Central memory CD8-positive, alpha-beta T cell (primary cell): ENCODE data around the gene PDE4D.

Experiments
- ATAC-seq: fragments of 150-1000 bp; cut with Tn5 transposase; replicated peaks from 2 replicates; pipeline ENCODE4 v1.10.0; 2022; ENCODE audit warnings: mild to moderate bottlenecking, moderate FRiP score, moderate number of reproducible peaks; ENCODE audit not compliant: poor library complexity, severe bottlenecking; ENCODE audit errors: extremely low read depth
- DNase-seq, 2 donors: peaks; one replicate each; pipeline ENCODE4 v3.0.0; 2021; ENCODE audit warnings: low spot score in 2 of 2
- H3K27ac Mint-ChIP-seq: one replicate; pipeline ENCODE4 v1.8.0; 2022; ENCODE audit warnings: low read depth, mild to moderate bottlenecking, moderate library complexity, mixed read lengths
- H3K27me3 Mint-ChIP-seq: one replicate; pipeline ENCODE4 v1.8.0; 2022; ENCODE audit warnings: mixed read lengths
- H3K36me3 Mint-ChIP-seq: one replicate; pipeline ENCODE4 v1.8.0; 2022; ENCODE audit warnings: mild to moderate bottlenecking, moderate library complexity, mixed read lengths; ENCODE audit not compliant: insufficient read depth
- H3K4me1 Mint-ChIP-seq: one replicate; pipeline ENCODE4 v1.8.0; 2022; ENCODE audit warnings: mixed read lengths
- H3K4me3 Mint-ChIP-seq: one replicate; pipeline ENCODE4 v1.8.0; 2022; ENCODE audit warnings: mild to moderate bottlenecking, moderate library complexity, mixed read lengths
- H3K9me3 Mint-ChIP-seq: one replicate; pipeline ENCODE4 v1.8.0; 2022; ENCODE audit warnings: mixed read lengths

Gene PDE4D

DNA sequence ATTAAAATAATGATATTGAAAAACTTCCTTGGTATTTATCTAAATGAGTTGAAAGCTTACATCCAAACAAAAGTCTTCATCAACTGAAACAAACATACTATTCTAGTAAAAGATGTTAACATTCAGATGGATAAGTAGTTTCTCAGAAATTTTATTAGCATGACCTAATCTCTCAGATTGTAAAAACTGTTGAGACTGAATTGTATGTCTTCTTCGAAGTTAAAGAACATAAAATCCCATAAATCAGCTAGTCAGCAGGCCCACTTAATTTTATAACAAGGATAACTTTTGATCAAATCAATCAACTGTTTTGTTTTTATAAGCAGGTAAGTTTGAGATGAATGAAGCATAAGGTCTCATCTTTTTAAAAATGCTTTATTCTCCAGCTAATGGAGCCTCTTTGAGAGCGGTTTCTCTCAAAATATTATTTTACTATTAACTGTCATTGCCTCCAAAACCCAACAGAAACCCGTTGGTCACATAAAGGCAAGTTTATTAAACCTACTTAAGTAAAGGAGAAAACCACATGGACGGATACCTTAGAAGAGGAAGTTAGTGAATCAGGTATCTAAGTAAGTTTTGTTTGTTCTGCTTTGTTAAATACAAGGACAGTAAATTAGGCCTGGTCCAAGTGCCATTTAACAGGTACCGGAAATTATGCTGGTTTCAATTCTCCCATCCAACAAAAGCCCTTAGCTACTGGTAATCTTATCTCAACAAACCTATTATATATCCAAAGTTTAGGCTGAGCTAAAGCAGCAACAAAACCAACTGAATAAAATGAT, 457.0 kb downstream of the PDE4D start:
- no peak for DNase-seq
- Mint-ChIP-seq H3K36me3 (no peaks in the 10 kb centered on the region), H3K4me3 (no peak overlapping the region), H3K9me3 (no peaks in the 10 kb centered on the region), H3K4me1 (no peaks in the 10 kb centered on the region), H3K27ac (no peak overlapping the region), H3K27me3 (no peaks in the 10 kb centered on the region)
- no peak for ATAC-seq

DNA sequence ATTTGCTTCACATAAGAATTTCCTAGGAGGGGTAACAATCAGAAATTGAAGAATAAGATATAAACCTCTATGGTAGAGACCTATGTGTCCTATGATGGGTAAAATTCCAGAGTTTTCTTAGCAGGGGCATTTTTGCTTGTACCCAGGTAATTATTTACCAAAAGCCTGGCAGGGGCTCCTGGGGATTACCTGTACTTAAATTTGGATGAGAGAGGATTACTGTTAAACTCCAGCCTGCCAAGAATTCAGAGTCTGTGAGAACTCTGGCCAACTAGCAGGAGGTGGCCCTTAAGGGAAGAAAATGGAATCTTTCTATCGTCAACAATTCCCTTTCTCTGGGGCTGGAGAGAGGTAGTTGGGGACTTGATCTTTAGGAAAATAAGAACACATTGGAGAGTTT, 460.4 kb downstream of the PDE4D start:
- H3K27me3 Mint-ChIP-seq = no peaks in the 10 kb centered on the region
- no peak overlapping the region for H3K4me3 Mint-ChIP-seq
- DNase-seq (no peak), ATAC-seq (no peak)
- no peaks in the 10 kb centered on the region for H3K9me3 Mint-ChIP-seq
- H3K27ac Mint-ChIP-seq = no peak overlapping the region
- no peaks in the 10 kb centered on the region for H3K36me3 Mint-ChIP-seq
- no peaks in the 10 kb centered on the region for H3K4me1 Mint-ChIP-seq

DNA sequence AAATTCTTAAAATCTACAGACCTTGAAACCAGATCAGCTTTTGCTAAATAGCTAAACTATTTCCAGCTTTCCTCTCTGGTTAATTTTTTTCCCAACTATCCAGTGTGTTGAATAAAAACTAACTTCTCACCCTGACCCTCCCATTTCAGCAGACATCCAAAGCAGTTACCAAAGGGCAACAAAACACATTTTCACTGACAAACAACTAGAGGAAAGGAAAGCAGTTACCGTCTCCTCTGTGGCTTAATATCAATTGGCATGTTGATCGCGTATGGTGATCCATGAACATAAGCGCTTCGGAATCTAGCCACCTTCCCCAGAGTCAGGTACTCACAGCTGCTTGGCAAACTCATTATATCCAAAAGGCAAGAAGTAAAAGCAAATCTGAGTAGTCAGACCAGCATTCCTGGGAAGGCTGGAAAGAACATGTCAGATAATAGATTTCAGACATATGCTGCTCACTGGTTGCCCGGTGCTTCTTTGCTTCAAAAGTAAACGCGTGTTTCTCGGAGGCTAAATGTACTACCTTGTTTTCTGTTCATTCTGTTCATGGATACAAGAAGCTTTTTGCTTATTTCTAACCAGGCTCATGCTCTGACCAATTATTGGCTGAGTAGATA, 463.4 kb downstream of the PDE4D start:
- Mint-ChIP-seq H3K4me3 (no peak overlapping the region), H3K4me1 (no peaks in the 10 kb centered on the region), H3K27me3 (no peaks in the 10 kb centered on the region), H3K9me3 (no peaks in the 10 kb centered on the region), H3K27ac (no peak overlapping the region), H3K36me3 (no peaks in the 10 kb centered on the region)
- no peak for DNase-seq
- ATAC-seq = no peak

DNA sequence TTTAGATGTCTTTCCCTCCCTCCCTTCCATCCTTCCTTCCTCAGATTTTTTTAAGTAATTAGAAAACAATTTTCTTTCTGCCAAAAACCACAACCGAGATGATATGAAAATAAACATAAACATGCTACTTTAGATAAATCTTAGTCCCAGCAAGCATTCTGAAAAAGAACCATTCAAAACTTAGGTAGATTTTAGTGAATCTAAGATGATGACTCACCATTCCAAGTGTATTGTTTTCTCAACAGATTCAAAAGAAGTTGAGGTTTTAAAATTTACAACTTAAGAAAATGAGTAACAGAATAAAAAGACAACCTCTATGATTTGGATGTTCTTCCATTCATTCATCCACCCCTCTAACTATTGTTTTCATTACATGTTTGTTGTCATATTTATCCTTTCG, 465.1 kb downstream of the PDE4D start:
- Mint-ChIP-seq H3K4me3 (no peak overlapping the region), H3K27ac (no peak overlapping the region), H3K4me1 (no peaks in the 10 kb centered on the region), H3K9me3 (no peaks in the 10 kb centered on the region), H3K27me3 (peaks cover 10% of the 10 kb centered on the region), H3K36me3 (no peaks in the 10 kb centered on the region)
- DNase-seq (no peak), ATAC-seq (no peak)

DNA sequence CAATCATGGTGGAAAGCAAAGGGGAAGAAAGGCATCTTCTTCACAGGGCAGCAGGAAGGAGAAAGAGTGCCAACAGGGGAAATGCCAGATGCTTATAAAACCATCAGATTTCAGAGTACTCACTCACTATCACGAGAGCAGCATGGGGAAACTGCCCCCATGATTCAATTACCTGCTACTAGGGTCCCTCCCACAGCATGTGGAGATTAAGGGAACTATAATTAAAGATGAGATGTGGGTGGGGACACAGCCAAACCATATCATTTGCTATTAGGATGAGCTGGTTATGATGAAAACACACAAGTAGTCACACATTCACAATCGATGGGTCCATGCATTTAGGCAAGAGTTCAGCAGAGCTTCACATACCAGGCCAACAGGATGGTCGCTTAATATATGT, 469.0 kb downstream of the PDE4D start:
- Mint-ChIP-seq H3K4me3 (no peak overlapping the region), H3K4me1 (no peaks in the 10 kb centered on the region), H3K27me3 (peaks cover 11% of the 10 kb centered on the region), H3K27ac (no peak overlapping the region), H3K9me3 (no peaks in the 10 kb centered on the region), H3K36me3 (no peaks in the 10 kb centered on the region)
- no peak for ATAC-seq
- DNase-seq = no peak

DNA sequence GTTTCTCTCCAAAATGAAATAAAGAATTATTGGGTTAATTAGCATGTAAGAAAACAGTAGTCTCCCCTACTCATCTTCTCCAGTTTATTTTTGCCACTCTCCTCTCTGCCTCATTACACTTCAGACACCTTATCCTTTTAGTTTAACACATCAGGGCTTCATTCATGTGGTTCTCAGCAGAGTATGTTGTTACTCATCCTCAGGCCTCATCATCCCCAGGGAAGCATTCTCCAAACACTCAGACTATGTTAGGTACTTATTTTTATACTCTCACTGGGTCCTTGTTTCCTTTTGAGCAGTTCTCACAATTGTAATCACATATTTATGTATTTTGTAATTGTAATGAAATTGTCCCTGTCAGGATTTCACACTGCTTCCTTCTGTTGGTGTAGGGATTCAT, 470.5 kb downstream of the PDE4D start:
- no peaks in the 10 kb centered on the region for H3K9me3 Mint-ChIP-seq
- no peaks in the 10 kb centered on the region for H3K4me1 Mint-ChIP-seq
- no peak for ATAC-seq
- H3K4me3 Mint-ChIP-seq = no peak overlapping the region
- no peak overlapping the region for H3K27ac Mint-ChIP-seq
- peaks cover 11% of the 10 kb centered on the region for H3K27me3 Mint-ChIP-seq
- H3K36me3 Mint-ChIP-seq = no peaks in the 10 kb centered on the region
- no peak for DNase-seq

DNA sequence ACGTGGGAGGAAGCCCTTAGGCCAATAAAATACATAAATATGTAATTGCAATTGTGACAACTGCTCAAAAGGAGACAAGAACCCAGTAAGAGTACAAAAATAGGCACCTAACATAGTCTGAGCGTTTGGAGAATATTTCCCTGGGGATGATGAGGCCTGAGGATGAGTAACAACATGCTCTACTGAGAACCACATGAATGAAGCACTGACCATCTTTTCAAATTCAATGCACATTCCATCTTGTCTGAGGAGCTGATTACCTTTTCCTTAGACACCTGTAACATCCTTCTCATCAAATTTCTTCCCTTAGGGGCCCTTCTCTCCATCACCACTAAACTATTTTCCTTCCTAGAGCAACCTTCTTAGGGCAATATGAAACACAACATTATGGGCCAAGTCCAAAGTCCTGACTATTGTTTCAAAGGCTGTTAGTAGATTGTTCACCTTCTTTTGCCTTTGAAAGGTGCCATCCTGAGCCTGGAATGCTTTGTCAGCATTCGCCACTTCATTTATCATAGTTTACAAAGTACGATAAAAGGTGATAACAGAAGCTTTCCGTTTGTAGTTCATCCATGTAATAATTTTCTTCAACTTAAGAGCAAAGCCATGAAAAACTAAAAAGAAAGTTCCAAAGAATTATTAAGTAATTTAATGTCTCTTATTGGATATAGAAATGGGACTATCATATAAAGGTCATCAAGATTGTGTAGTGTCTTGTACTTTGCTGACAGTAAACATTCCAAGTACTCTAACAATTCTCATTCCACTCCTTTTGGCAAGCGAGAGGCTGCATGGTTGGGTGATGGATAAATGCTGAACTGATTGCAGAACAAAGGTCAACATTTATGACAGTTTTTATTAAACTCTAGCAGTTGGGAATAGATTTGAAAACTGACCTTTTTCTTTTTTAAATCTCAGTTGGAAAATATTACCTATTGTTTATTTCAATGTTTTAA, 471.3 kb downstream of the PDE4D start:
- Mint-ChIP-seq H3K27ac (no peak overlapping the region), H3K4me1 (no peaks in the 10 kb centered on the region), H3K9me3 (no peaks in the 10 kb centered on the region), H3K27me3 (peaks cover 11% of the 10 kb centered on the region), H3K36me3 (no peaks in the 10 kb centered on the region), H3K4me3 (no peak overlapping the region)
- no peak for DNase-seq
- ATAC-seq = no peak

DNA sequence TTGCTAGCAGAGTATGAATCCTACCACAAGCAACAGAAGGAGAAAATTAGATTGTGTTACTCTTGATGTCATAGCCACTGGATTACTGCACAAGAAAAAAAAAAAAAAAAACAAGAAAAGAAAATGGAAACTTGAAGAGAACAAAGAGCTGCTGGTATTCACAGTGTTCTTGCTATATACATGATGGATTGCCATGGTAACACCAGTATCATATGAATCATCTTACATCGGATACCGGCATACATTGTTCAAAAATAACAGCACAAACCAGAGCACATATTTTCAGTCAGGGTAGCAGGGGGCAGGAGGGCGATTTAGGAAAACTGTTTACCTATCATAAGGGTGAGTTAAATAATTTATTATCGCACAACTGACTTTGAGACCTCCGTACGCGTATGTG, 472.9 kb downstream of the PDE4D start:
- H3K9me3 Mint-ChIP-seq = no peaks in the 10 kb centered on the region
- H3K27me3 Mint-ChIP-seq = peaks cover 11% of the 10 kb centered on the region
- no peaks in the 10 kb centered on the region for H3K4me1 Mint-ChIP-seq
- H3K4me3 Mint-ChIP-seq = no peak overlapping the region
- no peak overlapping the region for H3K27ac Mint-ChIP-seq
- ATAC-seq (no peak), DNase-seq (no peak)
- no peaks in the 10 kb centered on the region for H3K36me3 Mint-ChIP-seq

DNA sequence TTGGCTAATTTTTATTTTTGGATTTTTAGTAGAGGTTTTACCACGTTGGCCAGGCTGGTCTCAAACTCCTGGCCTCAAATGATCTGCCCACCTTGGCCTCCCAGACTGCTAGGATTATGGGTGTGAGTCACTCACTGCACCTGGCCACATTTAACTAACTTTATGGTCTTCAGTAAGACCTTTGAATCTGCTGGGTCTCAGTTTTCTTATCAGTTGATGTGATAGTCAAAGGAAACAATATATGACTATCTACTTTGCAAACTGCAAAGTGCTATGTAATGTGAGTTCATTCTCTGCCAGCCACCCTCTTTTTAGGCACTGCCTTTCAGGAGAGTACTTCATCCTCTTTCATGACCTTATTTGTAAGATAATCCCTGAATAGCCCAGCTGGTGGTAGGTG, 474.7 kb downstream of the PDE4D start:
- peaks cover 15% of the 10 kb centered on the region for H3K27me3 Mint-ChIP-seq
- no peak for ATAC-seq
- H3K36me3 Mint-ChIP-seq = peaks cover 1% of the 10 kb centered on the region
- DNase-seq = no peak
- H3K4me1 Mint-ChIP-seq = no peaks in the 10 kb centered on the region
- H3K9me3 Mint-ChIP-seq = no peaks in the 10 kb centered on the region
- no peak overlapping the region for H3K4me3 Mint-ChIP-seq
- no peak overlapping the region for H3K27ac Mint-ChIP-seq

DNA sequence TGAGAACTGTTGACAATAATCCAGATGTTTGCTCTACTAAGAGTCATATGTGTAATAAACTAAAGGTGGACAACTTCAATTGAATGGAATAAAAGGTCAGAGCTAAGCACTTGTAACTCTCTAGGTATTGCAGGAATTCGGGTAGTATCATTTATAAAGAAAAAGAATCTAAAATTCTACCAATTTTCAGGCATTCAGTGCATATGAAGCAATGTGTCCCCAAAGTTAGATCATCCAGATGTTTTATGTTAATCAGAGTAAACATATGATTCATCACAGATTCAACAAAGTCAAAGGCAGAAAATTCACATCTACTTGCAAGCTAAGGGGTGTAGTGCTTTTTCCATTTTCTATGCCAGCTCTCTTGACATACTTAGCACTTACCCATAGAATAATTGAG, 477.1 kb downstream of the PDE4D start:
- no peak overlapping the region for H3K27ac Mint-ChIP-seq
- peaks cover 12% of the 10 kb centered on the region for H3K27me3 Mint-ChIP-seq

DNA sequence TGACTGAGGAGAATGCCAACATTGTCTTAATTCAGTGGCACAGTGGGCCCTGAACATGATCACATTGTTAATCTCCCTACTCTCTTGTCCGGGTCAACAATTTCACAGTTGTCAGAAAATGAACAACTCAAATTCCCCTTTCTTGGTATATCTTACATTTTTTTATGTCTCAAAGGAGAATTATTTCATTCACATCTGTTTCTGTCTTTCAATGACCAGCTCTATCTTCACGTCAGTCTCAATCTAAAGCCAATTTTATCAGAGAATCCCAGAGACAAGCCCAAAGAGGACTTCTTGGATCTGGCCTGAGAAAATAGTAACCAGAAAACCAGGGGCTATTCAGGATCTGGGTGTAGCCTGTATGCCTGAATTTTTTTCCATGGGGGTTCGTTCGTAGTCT, 477.5 kb downstream of the PDE4D start:
- DNase-seq (no peak), ATAC-seq (no peak)
- H3K27ac Mint-ChIP-seq = no peak overlapping the region
- H3K36me3 Mint-ChIP-seq = peaks cover 1% of the 10 kb centered on the region
- H3K27me3 Mint-ChIP-seq = peaks cover 12% of the 10 kb centered on the region
- no peaks in the 10 kb centered on the region for H3K4me1 Mint-ChIP-seq
- no peak overlapping the region for H3K4me3 Mint-ChIP-seq
- H3K9me3 Mint-ChIP-seq = no peaks in the 10 kb centered on the region

More for the DNA sequence above, 477.1 kb downstream of the PDE4D start:
- no peak for DNase-seq
- Mint-ChIP-seq H3K4me3 (no peak overlapping the region), H3K36me3 (peaks cover 1% of the 10 kb centered on the region), H3K9me3 (no peaks in the 10 kb centered on the region), H3K4me1 (no peaks in the 10 kb centered on the region)
- no peak for ATAC-seq

DNA sequence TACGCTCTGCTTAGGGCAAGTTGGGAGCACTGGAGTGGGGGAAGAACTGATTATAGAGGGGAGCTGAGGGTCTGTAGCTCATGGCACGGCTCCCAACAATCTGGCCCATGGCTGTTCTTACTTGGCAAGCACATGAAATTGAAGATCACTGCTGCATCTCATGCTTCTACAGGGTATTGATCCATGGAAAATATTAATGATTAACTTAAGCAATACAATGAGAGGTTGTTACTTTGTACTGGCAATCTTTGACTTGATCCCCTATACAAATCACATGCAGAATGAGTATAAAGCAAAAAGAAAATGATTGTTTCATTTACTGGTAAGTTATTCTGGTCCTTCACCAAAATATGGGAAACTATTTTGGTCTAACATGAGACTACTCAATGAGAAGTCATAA, 481.1 kb downstream of the PDE4D start:
- H3K36me3 Mint-ChIP-seq = peaks cover 1% of the 10 kb centered on the region
- DNase-seq = no peak
- H3K4me3 Mint-ChIP-seq = no peak overlapping the region
- peaks cover 12% of the 10 kb centered on the region for H3K27me3 Mint-ChIP-seq
- no peak overlapping the region for H3K27ac Mint-ChIP-seq
- ATAC-seq = no peak
- no peaks in the 10 kb centered on the region for H3K9me3 Mint-ChIP-seq
- H3K4me1 Mint-ChIP-seq = no peaks in the 10 kb centered on the region
